ENCODE results near the gene DPH5. TPM values are rescaled to one million over a fixed set of nuclear protein-coding genes. Genes with fewer than 3 reads are reported as not detected.
"Not testable (repeated sequence)": the region's sequence is repeated elsewhere in the genome, so short reads cannot be mapped to it uniquely, and the experiment has no call there.

The DPH5 gene
- polyA plus RNA-seq, 1 donor = 39.0 TPM

DNA sequence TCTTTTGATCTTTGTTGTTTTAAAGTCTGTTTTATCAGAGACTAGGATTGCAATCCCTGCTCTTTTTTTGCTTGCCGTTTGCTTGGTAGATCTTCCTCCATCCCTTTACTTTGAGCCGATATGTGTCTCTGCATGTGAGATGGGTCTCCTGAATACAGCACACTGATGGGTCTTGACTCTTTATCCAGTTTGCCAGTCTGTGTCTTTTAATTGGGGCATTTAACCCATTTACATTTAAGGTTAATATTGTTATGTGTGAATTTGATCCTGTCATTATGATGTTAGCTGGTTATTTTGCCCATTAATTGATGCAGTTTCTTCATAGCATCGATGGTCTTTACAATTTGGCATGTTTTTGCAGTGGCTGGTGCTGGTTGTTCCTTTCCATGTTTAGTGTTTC lies 77.8 kb downstream of the DPH5 start:
- H3K27ac ChIP-seq (ENCODE audit: low read length); H3K9me3 ChIP-seq (ENCODE audit: control insufficient read depth, low read depth, low read length); H3K27me3 ChIP-seq (ENCODE audit: control insufficient read depth, insufficient read depth, low read length); DNase-seq; H3K4me1 ChIP-seq (ENCODE audit: control insufficient read depth, insufficient read depth, low read length); H3K4me3 ChIP-seq (ENCODE audit: low read length): not testable (repeated sequence)
- peaks cover 14% of the 10 kb centered on the region for H3K36me3 ChIP-seq (ENCODE audit: control insufficient read depth, insufficient read depth, low read length)
- 100% methylated on average over 1 of the region's 3 CpGs for WGBS (ENCODE audit: insufficient coverage, low lambda C conversion rate)

DNA sequence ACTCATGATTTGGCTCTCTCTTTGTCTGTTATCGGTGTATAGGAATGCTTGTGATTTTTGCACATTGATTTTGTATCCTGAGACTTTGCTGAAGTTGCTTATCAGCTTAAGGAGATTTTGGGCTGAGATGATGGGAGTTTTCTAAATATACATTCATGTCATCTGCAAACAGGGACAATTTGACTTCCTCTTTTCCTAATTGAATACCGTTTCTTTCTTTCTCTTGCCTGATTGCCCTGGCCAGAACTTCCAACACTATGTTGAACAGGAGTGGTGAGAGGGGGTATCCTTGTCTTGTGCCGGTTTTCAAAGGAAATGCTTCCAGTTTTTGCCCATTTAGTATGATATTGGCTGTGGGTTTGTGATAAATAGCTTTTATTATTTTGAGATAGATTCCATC lies 79.5 kb downstream of the DPH5 start:
- DNase-seq; H3K4me1 ChIP-seq (ENCODE audit: control insufficient read depth, insufficient read depth, low read length); H3K9me3 ChIP-seq (ENCODE audit: control insufficient read depth, low read depth, low read length); H3K4me3 ChIP-seq (ENCODE audit: low read length); H3K27ac ChIP-seq (ENCODE audit: low read length); H3K27me3 ChIP-seq (ENCODE audit: control insufficient read depth, insufficient read depth, low read length): not testable (repeated sequence)
- 100% methylated on average over 1 of the region's 3 CpGs for WGBS (ENCODE audit: insufficient coverage, low lambda C conversion rate)
- peaks cover 16% of the 10 kb centered on the region for H3K36me3 ChIP-seq (ENCODE audit: control insufficient read depth, insufficient read depth, low read length)

DNA sequence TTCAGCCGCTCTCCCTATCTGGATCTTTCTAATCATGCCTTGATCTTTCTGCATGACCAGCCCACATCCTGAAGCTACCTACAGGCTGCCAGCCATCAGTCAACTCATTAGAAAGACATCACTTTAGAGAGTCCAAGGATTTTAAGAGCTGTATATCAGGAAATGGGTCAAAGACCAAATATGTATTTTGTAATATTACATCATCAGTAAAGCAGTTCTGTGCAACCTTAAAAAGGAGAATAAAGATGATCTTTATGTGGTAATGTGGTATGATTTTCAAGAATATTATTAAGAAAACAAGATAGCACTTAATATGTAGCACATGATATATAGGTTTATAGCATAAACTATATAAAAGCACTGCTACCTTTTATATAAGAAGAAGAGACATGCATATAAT lies 82.1 kb downstream of the DPH5 start:
- H3K4me1 ChIP-seq (ENCODE audit: control insufficient read depth, insufficient read depth, low read length) = no peaks in the 10 kb centered on the region
- DNase-seq = no peak
- peaks cover 21% of the 10 kb centered on the region for H3K36me3 ChIP-seq (ENCODE audit: control insufficient read depth, insufficient read depth, low read length)
- H3K9me3 ChIP-seq (ENCODE audit: control insufficient read depth, low read depth, low read length) = no peaks in the 10 kb centered on the region
- no peak overlapping the region for H3K4me3 ChIP-seq (ENCODE audit: low read length)
- no peak overlapping the region for H3K27ac ChIP-seq (ENCODE audit: low read length)
- WGBS (ENCODE audit: insufficient coverage, low lambda C conversion rate) = no CpG with 5 or more reads among the region's 1 CpG
- no peaks in the 10 kb centered on the region for H3K27me3 ChIP-seq (ENCODE audit: control insufficient read depth, insufficient read depth, low read length)

DNA sequence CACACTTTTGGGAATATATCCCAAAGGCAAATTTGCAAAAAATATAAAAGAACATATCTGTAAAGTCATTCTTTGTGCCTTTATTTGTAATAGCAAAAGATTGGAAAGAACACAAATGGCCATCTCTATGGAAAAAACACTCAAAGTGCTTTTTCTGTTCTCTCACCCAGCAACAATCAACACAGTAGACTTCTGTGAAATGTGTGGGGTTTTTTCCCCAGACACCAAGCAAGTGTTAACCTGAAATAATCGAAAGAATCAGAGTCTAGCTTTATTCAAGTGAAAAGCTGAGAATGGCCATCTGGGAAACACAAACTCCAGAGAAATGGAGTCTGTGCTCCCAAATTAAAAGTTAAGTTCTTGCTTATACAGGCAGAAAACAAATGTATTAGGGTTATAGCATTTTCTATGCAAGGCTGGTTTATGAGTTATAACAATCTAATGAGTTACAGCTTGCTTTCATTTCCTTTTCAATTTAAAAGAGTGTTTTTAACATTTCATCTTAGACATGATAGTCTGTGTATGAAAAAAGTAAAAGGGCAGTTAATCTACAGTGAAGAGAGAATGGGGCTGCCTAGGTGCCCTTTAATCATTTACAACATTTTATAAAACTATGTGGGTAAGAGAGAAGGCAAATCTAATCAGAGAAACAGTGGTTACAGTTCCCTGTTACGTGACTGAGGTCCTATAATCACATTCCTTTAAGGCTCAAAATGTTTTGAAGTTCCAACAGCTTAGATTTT lies 83.1 kb downstream of the DPH5 start:
- no CpG with 5 or more reads among the region's 2 CpGs for WGBS (ENCODE audit: insufficient coverage, low lambda C conversion rate)
- H3K9me3 ChIP-seq (ENCODE audit: control insufficient read depth, low read depth, low read length) = no peaks in the 10 kb centered on the region
- no peak for DNase-seq

DNA sequence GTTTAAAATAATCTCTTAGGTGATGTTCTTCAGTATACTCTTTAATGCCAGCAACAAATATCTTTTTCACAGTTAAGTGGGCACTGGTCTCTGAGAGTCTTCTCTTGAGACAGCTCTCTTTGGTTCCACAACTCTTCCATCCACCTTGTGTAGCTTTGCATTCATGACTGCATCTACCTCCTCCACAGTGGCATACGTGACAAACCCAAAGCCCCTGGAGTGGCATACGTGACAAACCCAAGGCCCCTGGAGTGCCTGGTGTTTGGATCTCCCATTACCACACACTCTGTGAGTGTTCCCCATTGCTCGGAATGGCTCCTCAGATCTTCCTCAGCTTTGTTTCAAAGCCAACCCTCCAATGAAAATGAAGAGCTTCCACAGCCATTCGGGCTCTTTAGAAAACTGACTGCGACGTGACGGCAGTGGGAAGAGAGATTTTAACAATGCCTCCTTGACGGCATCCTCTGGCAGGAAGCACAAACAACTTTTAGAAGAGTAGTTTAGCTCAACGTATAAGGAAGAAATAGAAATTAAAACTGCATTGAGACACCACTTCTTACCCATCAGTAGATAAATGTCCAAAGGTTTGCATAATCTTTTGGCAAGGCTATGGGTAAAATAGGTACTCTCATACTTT lies 83.9 kb downstream of the DPH5 start:
- Histone ChIP-seq H3K27ac (ENCODE audit: low read length) (no peak overlapping the region), H3K27me3 (ENCODE audit: control insufficient read depth, insufficient read depth, low read length) (no peaks in the 10 kb centered on the region), H3K4me3 (ENCODE audit: low read length) (no peak overlapping the region), H3K36me3 (ENCODE audit: control insufficient read depth, insufficient read depth, low read length) (peaks cover 22% of the 10 kb centered on the region), H3K4me1 (ENCODE audit: control insufficient read depth, insufficient read depth, low read length) (no peaks in the 10 kb centered on the region), H3K9me3 (ENCODE audit: control insufficient read depth, low read depth, low read length) (no peaks in the 10 kb centered on the region)
- DNase-seq = no peak
- no CpG with 5 or more reads among the region's 9 CpGs for WGBS (ENCODE audit: insufficient coverage, low lambda C conversion rate)

More for the DNA sequence above, 83.1 kb downstream of the DPH5 start:
- Histone ChIP-seq H3K36me3 (ENCODE audit: control insufficient read depth, insufficient read depth, low read length) (peaks cover 22% of the 10 kb centered on the region), H3K27me3 (ENCODE audit: control insufficient read depth, insufficient read depth, low read length) (no peaks in the 10 kb centered on the region), H3K4me1 (ENCODE audit: control insufficient read depth, insufficient read depth, low read length) (no peaks in the 10 kb centered on the region), H3K27ac (ENCODE audit: low read length) (no peak overlapping the region), H3K4me3 (ENCODE audit: low read length) (no peak overlapping the region)

- peaks cover 22% of the 10 kb centered on the region for H3K36me3 ChIP-seq (ENCODE audit: control insufficient read depth, insufficient read depth, low read length)
- no peak for DNase-seq
- WGBS (ENCODE audit: insufficient coverage, low lambda C conversion rate) = no CpG with 5 or more reads among the region's 1 CpG
- H3K4me3 ChIP-seq (ENCODE audit: low read length) = no peak overlapping the region
- no peak overlapping the region for H3K27ac ChIP-seq (ENCODE audit: low read length)
- H3K27me3 ChIP-seq (ENCODE audit: control insufficient read depth, insufficient read depth, low read length) = no peaks in the 10 kb centered on the region
- H3K9me3 ChIP-seq (ENCODE audit: control insufficient read depth, low read depth, low read length) = no peaks in the 10 kb centered on the region
- H3K4me1 ChIP-seq (ENCODE audit: control insufficient read depth, insufficient read depth, low read length) = no peaks in the 10 kb centered on the region
Measured at GRCh38 chr1:100941098-100941527, 84.5 kb downstream of the DPH5 start.

Other genes starting within 250 kb of the DPH5 start
- gene EXTL2, start 130.9 kb downstream of the DPH5 start, polyA plus RNA-seq = 24.3 TPM
- 19.8 TPM for gene SLC30A7, start 129.7 kb downstream of the DPH5 start, polyA plus RNA-seq
- gene S1PR1, start 211.2 kb upstream of the DPH5 start, polyA plus RNA-seq = 10.0 TPM